Epithelial cell of esophagus (primary cell): ENCODE data around the gene GRIP1.

ENCODE experiments used
- DNase-seq: peaks from one replicate; pipeline ENCODE4 v3.0.0; 2010; ENCODE audit warnings: low read depth
- H3K4me3 ChIP-seq: 2 replicates; pipeline ENCODE4 v1.5.1; 2011; ENCODE audit warnings: mild to moderate bottlenecking, low read length, control low read depth
- CTCF ChIP-seq: IDR thresholded peaks from 2 replicates; pipeline ENCODE4 v1.5.1; 2011; ENCODE audit warnings: low read depth, mild to moderate bottlenecking, low read length, control low read depth, inconsistent platforms; ENCODE audit not compliant: insufficient read depth; ENCODE audit errors: missing control alignments

The GRIP1 gene

DNA sequence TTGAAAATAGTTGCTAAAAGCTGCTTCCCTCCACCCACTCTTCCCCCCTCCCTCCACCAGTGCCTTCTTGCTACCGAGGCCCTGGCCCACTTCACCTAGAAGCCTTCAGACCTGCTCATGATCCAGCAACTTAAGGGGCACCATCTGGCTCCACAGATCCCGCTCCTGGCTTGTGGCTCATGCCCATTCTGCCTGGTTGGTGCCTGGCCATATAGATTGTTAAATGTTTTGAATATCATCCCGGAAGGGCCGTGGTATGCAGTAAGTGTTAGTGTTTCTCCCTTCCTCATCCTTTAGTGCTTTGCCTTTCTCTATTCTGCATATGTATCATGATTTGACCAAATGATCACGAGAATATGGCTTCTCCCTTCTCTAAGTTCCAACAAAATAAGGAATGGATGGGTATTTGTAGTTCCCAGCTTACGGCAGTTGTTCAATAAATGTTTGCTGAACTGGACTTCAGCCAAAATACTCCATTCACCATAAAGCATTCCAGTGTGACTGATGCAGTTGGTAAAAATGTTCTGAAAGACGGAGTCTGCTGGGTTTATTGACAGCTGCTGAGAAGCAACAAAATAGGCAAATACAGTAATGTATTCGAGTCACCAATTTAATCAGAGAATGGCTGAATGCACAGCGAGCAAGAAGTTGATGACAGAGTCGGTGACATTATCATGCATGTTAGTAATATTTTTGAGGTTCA is 30.7 kb downstream of the GRIP1 start:
- H3K4me3 ChIP-seq = no peak overlapping the region
- TF ChIP-seq CTCF = no peak
- peak; percentile 25 for DNase-seq

GRCh38 chr12:66647034-66647691 is 31.7 kb downstream of the GRIP1 start:
- no peak overlapping the region for H3K4me3 ChIP-seq
- DNase-seq = peak; percentile 73
- TF ChIP-seq CTCF = no peak

- TF ChIP-seq CTCF = no peak
Observed at GRCh38 chr12:66644151-66644550, 34.7 kb downstream of the GRIP1 start.

GRCh38 chr12:66640691-66641460 is 38.0 kb downstream of the GRIP1 start:
- no peak overlapping the region for H3K4me3 ChIP-seq

More at GRCh38 chr12:66644151-66644550, 34.7 kb downstream of the GRIP1 start:
- no peak overlapping the region for H3K4me3 ChIP-seq
- no peak for DNase-seq

GRCh38 chr12:66638666-66639065 is 40.2 kb downstream of the GRIP1 start:
- H3K4me3 ChIP-seq = no peak overlapping the region
- TF ChIP-seq CTCF = no peak
- no peak for DNase-seq

More at GRCh38 chr12:66640691-66641460, 38.0 kb downstream of the GRIP1 start:
- no peak for DNase-seq
- no peak for TF ChIP-seq CTCF

DNA sequence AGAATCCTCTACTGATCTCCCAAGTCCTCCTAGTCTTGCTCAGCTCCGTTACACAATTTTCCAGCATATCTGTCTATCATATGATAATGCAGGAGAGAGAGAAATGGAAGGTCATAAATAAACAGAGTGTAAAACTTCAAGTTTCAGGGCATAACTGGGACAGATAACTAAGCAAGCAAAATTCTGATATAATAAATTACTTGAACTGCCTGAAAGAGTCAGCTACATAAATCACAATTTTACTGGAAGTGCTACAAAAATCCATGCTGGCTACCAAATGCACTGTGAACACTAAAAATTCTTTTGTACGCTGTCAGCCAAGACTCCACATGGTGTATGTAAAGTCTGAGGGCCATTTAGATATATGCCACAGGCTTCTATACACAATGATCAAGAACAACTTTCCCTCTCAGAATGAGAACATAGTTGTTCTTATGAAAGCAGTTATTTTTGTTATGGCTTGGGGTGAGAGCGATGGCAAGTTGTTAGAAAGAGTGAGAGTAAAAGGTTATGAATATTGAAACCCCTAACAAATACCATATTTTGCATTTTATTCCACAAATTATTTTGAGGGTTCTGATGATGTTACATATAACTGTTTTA is 41.1 kb downstream of the GRIP1 start:
- DNase-seq = no peak
- no peak for TF ChIP-seq CTCF
- H3K4me3 ChIP-seq = no peak overlapping the region
